Measurements from ENCODE around the gene SMYD1. TPM values are rescaled to one million over a fixed set of nuclear protein-coding genes. Genes with fewer than 3 reads are reported as not detected.

SMYD1 gene
- polyA plus RNA-seq, 1 donor from 2014 or later = not detected

GRCh38 chr2:88028931-88029330 is 38.7 kb upstream of the SMYD1 start:
- Histone ChIP-seq H4K20me1 (ENCODE audit: insufficient read depth) (no peaks in the 10 kb centered on the region), H3K4me2 (ENCODE audit: low read length) (no peak overlapping the region), H3K9ac (ENCODE audit: low read length) (no peak overlapping the region), H3K27ac (ENCODE audit: low read length) (no peak overlapping the region), H3K4me3 (ENCODE audit: low read length) (no peak overlapping the region), H3K9me3 (ENCODE audit: low read length) (no peaks in the 10 kb centered on the region), H3K79me2 (replicated peaks; ENCODE audit: insufficient read depth, low read length) (no peaks in the 10 kb centered on the region), H3K36me3 (ENCODE audit: insufficient read depth, low read length) (no peaks in the 10 kb centered on the region), H2AFZ (ENCODE audit: low read depth, low read length) (no peak overlapping the region), H3K9me2 (ENCODE audit: insufficient read depth, low read length) (no peaks in the 10 kb centered on the region), H3F3A (ENCODE audit: insufficient read depth, low read length, poor library complexity, severe bottlenecking) (no peaks in the 10 kb centered on the region), H3K27me3 (ENCODE audit: insufficient read depth, low read depth, low read length) (no peaks in the 10 kb centered on the region)
- no peak for TF ChIP-seq TAF1 (IDR thresholded peaks at IDR 0.05; ENCODE audit: low read depth)
- TF ChIP-seq EP300 (conservative IDR thresholded peaks at IDR 0.05; ENCODE audit: poor library complexity, severe bottlenecking) = no peak
- TF ChIP-seq REST (IDR thresholded peaks at IDR 0.05; ENCODE audit: borderline replicate concordance) = no peak
- TF ChIP-seq MXI1 (conservative IDR thresholded peaks at IDR 0.05; ENCODE audit: poor library complexity, severe bottlenecking) = no peak
- TF ChIP-seq, protein P1, sequence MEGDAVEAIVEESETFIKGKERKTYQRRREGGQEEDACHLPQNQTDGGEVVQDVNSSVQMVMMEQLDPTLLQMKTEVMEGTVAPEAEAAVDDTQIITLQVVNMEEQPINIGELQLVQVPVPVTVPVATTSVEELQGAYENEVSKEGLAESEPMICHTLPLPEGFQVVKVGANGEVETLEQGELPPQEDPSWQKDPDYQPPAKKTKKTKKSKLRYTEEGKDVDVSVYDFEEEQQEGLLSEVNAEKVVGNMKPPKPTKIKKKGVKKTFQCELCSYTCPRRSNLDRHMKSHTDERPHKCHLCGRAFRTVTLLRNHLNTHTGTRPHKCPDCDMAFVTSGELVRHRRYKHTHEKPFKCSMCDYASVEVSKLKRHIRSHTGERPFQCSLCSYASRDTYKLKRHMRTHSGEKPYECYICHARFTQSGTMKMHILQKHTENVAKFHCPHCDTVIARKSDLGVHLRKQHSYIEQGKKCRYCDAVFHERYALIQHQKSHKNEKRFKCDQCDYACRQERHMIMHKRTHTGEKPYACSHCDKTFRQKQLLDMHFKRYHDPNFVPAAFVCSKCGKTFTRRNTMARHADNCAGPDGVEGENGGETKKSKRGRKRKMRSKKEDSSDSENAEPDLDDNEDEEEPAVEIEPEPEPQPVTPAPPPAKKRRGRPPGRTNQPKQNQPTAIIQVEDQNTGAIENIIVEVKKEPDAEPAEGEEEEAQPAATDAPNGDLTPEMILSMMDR (IDR thresholded peaks at IDR 0.05; ENCODE audit: poor library complexity, severe bottlenecking) = no peak
- no peak for TF ChIP-seq SMC3 (conservative IDR thresholded peaks at IDR 0.05; ENCODE audit: poor library complexity)
- no peak for TF ChIP-seq POLR2AphosphoS5 (IDR thresholded peaks at IDR 0.05)
- TF ChIP-seq RAD21 (conservative IDR thresholded peaks at IDR 0.05) = no peak
- no peak for TF ChIP-seq EZH2 (IDR thresholded peaks at IDR 0.05; ENCODE audit: borderline replicate concordance, insufficient read depth, low read length, poor library complexity, severe bottlenecking)

GRCh38 chr2:88032070-88032702 is 35.4 kb upstream of the SMYD1 start:
- Histone ChIP-seq H3F3A (ENCODE audit: insufficient read depth, low read length, poor library complexity, severe bottlenecking) (no peaks in the 10 kb centered on the region), H3K9ac (ENCODE audit: low read length) (no peak overlapping the region), H3K27me3 (ENCODE audit: insufficient read depth, low read depth, low read length) (no peaks in the 10 kb centered on the region), H3K9me2 (ENCODE audit: insufficient read depth, low read length) (no peaks in the 10 kb centered on the region), H3K4me2 (ENCODE audit: low read length) (no peak overlapping the region), H3K27ac (ENCODE audit: low read length) (no peak overlapping the region), H3K36me3 (ENCODE audit: insufficient read depth, low read length) (peaks cover 4% of the 10 kb centered on the region), H3K4me3 (ENCODE audit: low read length) (no peak overlapping the region), H3K9me3 (ENCODE audit: low read length) (no peaks in the 10 kb centered on the region), H3K79me2 (replicated peaks; ENCODE audit: insufficient read depth, low read length) (no peaks in the 10 kb centered on the region), H2AFZ (ENCODE audit: low read depth, low read length) (no peak overlapping the region), H4K20me1 (ENCODE audit: insufficient read depth) (no peaks in the 10 kb centered on the region)
- TF ChIP-seq, protein P1 (IDR thresholded peaks at IDR 0.05; ENCODE audit: poor library complexity, severe bottlenecking) = no peak
- TF ChIP-seq SMC3 (conservative IDR thresholded peaks at IDR 0.05; ENCODE audit: poor library complexity) (no peak), RAD21 (conservative IDR thresholded peaks at IDR 0.05) (no peak), POLR2AphosphoS5 (IDR thresholded peaks at IDR 0.05) (no peak), EZH2 (IDR thresholded peaks at IDR 0.05; ENCODE audit: borderline replicate concordance, insufficient read depth, low read length, poor library complexity, severe bottlenecking) (no peak), EP300 (conservative IDR thresholded peaks at IDR 0.05; ENCODE audit: poor library complexity, severe bottlenecking) (no peak), TAF1 (IDR thresholded peaks at IDR 0.05; ENCODE audit: low read depth) (no peak), MXI1 (conservative IDR thresholded peaks at IDR 0.05; ENCODE audit: poor library complexity, severe bottlenecking) (no peak), REST (IDR thresholded peaks at IDR 0.05; ENCODE audit: borderline replicate concordance) (no peak)

Measured in neural cell (in vitro differentiated cells).